GM19043 (cell line): Measurements from ENCODE around the gene FGF22.
"Not testable (repeated sequence)": the region's sequence is repeated elsewhere in the genome, so short reads cannot be mapped to it uniquely, and the experiment has no call there.

ENCODE experiments used
- ATAC-seq: cut with Tn5 transposase; IDR thresholded peaks from one replicate; pipeline ENCODE4 v1.9.1; 2021; ENCODE audit warnings: low read depth; ENCODE audit not compliant: unreplicated experiment

FGF22 gene

DNA sequence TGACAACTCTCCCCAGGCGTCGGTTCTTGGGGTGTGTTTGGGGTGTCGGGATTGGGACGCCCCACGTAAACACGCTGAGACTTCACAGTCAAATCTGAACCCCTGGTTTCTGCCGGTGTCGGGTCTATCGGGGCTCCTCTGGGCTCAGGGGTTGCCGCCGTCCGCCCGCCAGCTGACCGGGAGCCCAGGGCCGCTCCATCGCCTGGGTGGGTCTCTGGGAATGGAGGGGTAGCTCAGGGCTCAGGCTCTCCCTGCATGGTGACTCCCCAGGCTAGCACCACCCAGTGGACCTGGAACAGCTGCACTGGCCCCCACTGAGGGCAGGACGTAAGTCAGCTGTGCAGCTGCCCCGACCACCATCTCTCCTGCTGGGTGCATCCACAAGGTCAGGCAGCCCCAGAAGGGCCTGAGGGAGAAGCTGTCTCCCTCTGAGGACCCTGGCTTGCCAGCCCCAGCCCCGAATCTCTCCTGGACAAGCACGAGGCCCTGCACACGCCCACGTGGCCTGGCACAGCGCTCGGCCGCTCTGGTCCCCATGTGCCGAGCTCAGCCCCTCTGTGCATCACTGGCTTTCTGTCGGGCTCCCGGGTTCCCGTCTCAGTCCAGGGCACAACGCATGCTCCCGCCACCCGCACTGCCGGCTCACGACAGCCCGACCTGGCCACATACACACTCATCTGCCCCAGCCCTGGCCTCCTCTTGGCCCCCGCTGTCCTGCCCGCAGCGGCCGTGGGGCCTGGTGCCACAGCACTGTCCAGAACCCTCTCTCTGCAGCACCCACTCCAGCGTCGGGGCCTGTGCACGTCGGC lies 17.3 kb downstream of the FGF22 start:
- ATAC-seq = no peak

DNA sequence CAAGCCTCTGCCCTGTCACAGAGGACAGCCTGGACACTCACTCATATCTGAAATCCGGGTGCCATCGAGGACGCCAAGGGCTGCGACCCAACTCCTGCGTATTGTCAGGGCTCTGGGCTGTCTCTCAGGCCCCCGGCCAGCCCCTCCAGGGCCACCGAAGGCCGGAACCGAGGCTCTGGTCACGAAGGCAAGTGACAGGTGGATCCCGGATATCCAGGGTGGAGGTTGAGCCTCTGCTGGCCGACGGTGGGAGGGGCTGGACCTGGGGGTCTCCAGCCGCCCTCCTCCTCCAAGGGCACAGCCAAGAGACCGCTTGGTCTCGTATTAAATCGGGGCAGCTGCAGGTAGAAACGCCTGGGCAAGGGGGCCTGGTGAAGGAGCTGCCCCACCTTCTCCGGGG lies 17.9 kb downstream of the FGF22 start:
- no peak for ATAC-seq

DNA sequence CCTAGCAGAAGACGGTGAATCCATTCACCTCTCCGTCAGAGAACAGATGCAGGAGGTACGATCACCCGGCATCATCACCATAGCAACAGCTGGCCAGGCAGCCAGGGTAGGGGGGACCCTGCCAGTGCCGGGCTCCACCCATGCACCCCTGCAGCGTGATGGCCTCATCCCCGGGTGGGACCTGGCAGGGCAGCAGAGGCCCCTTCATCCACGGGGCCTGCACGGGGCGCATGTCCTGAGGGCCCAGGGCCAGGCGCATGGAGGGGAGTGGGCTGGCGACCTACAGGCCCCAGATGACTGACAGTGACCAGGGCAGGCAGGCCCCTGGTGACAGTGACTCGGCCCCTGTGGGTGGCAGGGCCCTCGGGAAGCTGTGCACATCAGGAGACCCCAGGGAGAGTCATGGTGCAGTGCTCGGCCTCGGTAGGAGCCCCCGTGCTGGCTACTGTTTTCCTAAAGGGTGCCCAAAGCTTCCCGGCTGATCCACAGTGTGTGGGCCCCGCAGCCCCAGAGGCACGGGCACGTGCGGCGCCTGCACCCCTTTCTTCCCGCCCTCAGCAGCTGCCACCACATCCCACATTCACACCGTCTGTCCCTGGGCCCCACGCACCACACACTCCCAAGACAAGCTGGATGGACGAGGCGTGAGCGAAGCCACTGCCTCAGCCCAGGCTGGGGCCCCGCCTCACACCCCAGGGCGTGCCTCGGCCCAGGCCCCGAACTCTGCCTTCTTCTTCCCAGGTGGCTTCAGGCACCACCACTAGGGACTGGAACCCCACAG lies 18.6 kb downstream of the FGF22 start:
- ATAC-seq = no peak

DNA sequence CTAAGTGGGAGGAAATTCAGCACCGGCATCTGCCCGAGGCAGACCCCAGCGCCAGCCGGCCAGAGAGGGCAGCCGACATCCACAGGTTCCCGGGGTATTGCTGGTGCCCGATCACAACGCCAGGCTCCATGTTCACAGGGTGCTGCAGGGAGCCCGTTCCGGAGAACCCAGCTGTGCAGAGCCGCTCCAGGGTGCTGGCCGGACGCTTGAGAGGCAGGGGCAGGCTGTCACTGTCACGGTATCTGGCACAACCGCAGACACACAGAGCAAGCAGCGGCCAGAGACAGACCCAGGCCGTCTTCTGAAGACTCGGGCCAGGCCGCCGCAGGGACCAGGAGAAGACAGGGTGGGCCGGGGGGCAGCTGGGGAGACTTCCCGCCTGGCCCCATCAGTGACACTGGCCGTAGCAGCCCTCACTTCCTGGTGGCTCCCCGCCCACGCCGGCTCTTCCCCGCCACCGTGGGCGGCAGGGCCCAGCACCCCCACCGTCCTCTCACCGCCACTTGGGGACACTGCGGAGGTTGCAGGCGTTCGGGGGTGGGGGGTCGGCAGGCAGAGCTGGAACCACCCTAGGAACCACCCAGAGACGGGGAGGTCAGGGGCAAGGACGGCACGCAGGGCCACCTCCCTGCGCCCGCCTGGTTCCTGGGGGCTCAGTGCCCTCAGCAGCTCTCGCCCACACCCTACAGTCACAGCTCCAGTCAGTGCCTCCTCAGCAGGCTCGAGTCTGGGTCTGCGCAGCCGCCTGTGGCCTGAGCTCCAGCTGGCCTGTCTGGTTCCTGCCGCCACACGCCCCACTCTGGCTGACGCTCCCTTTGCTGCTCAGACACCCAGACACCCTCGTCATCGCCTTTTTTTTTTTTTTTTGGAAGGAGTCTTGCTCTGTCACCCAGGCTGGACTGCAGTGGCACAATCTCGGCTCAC lies 19.5 kb downstream of the FGF22 start:
- no peak for ATAC-seq

DNA sequence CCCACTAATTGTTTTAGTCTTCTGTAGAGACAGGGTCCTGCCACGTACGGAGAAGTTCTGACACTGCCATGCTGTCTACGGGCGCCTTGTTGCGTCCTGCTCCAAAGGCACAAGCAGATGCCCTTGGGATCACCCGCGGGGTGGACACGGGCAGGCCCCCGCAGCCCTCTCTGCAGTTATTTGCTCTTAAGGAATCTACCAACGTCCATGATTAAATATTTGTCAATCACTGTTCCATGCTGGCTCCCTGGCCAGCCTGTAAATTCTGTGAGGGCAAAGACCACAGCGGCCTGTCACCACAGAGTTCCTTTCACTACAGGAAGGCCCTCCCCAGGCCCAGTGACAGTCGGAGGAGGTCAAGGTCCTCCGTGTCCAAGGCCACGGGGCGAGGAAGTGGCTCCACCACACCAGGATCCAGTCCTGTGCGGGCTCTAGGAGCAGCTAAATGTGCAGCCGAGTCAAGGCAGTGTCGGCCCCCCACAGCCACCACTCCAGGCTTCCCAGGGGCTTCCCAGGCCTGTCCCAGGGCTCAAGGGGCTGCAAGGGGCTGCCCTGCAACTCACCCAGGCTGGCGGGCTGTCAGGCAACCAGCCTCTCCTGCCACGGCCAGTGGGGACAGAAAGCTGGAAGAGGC lies 21.2 kb downstream of the FGF22 start:
- no peak for ATAC-seq

DNA sequence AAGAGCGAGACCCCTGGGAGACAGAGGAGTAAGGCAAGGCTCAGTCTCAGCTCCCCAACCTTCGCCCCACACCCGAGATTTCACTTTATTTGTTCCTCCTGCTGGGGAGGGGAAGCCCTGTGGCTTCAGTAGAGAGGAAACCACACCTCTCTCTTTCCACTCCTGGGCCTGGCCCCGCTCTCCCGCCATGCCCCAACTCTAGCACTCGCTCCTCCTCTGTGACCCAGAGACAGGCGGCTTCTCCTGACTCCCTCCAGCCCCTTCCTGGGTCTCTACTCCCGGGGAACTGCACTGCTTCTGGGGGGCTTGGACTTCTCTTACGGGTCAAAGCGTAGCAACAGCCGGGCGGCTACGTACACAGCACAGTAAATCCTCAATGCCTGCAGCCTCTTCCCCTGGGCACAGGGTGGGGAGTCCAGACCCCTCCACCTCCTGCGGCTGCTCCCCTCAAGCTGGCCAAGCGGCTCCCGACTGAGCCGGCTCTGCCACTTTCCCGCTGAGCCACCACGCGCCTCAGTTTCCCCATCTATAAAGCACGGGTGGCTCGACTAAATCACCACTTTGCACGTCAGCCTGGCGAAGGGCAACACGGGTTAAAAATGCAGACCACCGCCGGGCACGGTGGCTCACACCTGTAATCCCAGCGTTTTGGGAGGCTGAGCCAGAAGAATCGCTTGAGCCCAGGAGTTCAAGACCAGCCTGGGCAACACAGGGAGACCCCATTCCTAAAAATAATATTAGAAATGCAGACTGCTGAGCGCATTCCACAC lies 21.9 kb downstream of the FGF22 start:
- ATAC-seq = no peak

DNA sequence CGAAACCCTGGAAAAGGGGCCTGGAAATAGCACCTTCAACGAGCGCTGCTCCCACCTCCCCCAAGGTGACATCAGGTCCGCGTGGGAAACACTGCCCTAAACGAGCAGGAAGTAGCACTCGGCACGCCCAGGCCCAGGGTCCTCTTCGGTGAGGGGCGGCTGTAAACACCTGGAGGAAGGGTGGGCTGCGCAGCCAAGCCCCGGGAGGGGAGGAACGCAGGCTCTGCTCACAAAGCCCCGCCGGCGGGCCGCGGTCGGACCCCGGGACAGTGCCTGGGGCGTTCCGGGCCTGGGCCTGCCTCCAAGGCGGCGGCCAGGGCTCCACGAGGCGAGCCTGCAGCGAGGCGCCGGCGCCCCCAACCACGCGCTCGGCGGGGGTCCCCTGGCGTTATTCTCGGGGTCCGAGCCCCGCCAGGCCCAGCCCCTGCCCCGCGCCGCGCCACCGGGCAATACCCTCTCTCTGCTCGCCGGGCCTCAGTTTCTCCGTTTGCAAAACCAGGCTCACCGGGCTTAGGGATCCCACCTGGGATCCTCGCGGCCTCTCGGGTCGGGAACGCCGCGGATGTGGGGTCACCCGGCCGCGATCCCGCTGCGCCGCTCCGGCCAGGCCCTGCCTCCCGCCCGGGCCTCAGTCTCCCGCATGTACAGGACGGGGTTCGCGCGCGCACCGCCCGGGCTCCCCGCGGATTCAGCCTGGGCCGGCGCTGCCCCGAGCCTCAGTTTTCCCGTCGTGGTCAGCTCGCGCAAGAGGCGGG lies 22.7 kb downstream of the FGF22 start:
- ATAC-seq = no peak

DNA sequence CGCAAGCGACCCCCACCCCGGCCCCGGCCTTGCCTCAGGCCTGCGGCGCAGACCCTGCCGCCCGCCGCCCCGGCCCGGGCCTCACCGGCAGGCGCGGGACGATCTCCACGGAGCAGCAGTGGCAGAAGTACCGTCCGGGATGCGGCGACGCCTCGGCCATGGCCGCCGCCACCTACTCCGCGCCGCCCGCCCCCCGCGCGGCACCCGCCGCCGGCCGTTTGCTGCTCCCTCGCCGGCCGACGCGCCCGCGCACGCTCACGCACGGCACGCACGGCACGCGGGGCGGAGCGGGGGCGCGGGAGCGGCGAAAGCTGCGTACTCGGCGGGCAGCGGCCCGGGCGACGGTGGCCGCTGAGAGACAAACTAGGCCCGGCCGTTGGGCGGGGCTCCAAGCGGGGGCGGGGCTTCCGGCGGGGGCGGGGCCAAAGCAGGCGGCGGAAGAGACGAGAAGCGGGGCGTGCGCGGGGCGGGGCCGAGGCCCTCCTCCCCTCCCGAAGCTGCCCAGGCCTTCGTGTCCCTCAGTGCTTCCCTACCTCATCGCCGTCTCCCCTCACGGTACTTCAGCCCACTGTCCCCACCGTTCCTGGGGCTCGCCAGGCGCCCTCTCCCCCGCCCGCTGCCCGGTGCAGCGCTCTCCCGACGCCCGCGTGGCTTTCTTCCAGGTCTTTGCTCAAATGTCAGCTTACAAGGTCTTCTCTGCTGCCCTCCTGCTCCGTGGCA lies 23.4 kb downstream of the FGF22 start, which contains the start of gene RNF126:
TSS of gene RNF126 (minus strand) at position 253 of the 720 bp plus-strand sequence. CDS start at position 160, 93 bp downstream.
- ATAC-seq = no peak

DNA sequence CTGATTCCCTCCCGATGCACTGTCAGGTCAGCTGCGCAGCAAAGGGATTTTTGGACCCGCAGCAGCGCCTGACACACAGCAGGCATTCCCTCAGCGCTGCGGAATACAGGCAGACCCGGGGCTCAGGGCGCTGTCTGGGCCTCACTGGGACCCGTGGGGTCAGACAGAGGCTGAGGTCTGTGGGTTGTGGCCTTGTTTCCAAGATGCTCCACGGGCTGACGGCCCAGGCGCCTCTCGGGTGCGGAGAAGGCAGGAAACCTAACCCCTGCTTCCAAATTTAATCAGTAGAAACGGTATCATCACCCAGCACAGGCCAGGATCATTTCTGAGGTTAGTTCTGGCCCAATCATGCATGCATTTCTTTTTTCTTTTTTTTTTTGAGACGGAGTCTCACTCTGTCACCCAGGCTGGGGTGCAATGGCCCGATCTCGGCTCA lies 24.0 kb downstream of the FGF22 start:
- no peak for ATAC-seq

DNA sequence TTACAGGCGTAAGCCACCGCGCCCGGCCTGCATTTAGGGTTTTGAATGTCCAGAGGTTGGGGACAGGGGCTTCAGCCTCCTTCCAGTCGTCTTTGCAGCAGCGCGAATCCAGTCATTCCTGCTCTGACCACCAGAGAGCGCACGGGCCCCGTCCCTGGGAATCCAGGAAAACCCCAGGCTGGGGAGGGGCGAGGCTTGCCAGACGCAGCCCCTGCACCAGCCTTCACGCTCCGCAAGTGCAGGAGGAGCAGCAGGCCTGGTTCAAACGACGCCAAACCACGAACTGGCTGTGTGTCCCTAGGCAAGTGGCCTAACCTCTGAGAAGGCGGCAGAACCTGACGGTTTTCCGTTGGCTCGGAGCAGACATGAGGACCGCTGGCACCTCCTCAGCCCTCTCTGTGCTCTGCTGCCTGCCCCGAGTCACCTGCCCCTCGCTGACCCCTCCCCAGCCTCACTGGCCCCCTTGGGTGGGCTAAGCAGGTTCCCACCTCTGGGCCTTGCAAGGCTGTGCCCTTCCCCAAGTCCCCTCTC lies 25.3 kb downstream of the FGF22 start:
- ATAC-seq = no peak

DNA sequence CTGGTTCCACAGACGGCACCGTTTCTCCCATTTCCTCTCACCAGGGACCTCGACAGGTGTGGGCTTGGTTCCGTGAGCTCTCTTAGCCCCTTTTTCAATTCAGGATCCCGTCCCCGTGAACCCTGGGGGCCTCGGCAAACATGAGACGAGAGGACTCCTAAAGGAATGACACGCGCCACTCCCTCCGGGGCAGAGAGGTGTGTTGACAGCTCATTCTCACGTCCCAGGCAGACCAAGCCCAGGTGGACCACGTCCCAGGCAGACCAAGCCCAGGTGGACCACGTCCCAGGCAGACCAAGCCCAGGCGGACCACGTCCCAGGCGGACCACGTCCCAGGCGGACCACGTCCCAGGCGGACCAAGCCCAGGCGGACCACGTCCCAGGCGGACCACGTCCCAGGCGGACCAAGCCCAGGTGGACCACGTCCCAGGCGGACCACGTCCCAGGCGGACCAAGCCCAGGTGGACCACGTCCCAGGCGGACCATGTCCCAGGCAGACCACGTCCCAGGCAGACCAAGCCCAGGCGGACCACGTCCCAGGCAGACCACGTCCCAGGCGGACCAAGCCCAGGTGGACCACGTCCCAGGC lies 27.4 kb downstream of the FGF22 start:
- ATAC-seq = not testable (repeated sequence)

DNA sequence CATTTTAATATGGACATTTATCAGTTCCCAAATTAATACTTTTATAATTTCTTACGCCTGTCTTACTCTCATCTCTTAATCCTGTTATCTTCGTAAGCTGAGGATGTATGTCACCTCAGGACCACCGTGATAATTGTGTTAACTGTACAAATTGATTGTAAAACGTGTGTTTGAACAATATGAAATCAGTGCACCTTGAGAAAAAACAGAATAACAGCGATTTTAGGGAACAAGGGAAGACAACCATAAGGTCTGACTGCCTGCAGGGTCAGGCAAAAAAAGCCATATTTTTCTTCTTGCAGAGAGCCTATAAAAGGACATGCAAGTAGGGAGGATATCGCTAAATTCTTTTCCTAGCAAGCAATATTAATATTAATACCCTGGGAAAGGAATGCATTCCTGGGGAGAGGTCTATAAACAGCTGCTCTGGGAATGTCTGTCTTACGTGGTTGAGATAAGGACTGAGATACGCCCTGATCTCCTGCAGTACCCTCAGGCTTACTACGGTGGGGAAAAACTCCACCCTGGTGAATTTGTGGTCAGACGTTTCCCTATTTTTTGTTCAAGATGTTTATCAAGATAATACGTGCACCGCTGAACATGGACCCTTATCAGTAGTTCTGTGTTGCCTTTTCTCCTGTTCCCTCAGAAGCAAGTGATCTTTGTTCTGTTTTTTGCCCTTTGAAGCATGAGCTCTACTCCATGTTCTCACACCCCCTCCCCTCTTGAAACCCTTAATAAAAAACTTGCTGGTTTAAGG lies 29.2 kb downstream of the FGF22 start:
- not testable (repeated sequence) for ATAC-seq

DNA sequence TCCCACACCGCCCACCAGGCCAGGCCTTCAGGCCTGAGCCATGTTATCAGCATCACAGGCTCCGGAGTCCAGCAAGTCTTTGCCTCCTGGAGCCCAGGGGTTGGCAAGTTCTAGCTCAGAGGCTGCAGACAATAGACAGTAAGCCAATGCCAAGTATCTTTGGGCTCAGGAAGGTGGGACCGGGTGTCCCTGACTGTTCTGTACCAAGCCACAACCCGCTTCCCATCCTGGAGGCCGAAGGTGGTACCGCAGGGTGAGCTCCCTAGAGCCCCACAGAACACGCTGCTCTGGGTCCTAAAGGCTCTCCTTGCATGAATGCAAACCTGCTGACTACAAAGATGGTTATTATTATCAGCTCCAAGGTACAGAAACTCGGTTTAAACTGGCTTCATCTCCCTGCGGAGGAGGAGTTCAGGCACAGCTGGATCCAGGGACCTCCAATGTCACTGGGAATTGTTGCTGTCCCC lies 31.0 kb downstream of the FGF22 start:
- ATAC-seq = no peak

DNA sequence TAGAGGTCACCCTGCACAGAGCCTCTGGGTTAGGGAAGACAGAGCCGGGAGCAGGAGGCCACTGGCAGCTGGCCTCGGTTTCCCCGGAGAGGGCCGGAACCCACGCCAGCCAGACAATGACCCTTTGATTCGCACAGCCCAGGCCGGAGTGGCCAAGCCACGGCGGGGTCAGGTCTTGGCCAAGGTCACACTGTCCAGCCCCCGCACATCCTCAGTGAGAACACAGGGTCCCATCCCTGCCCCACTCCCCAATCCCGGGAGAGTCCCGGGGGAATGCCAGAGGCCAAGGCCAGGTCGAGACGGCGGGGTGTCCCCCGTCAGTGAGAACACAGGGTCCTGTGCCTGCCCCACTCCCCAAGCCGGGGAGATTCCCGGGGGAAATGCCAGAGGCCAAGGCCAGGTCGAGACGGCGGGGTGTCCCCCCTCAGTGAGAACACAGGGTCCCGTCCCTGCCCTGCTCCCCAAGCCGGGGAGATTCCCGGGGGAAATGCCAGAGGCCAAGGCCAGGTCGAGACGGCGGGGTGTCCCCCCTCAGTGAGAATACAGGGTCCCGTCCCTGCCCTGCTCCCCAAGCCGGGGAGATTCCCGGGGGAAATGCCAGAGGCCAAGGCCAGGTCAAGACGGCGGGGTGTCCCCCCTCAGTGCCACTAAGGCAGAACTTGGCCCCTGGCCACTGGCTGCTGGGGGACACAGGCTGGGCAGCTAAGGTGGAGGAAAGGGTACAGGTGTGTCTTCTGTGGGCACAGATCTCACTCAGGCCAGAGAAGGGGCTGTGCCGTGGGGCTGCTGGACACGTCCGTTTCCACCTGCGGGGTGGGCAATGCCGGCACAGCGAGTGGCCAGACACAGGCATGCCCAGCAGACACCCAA lies 34.8 kb downstream of the FGF22 start:
- ATAC-seq = no peak

DNA sequence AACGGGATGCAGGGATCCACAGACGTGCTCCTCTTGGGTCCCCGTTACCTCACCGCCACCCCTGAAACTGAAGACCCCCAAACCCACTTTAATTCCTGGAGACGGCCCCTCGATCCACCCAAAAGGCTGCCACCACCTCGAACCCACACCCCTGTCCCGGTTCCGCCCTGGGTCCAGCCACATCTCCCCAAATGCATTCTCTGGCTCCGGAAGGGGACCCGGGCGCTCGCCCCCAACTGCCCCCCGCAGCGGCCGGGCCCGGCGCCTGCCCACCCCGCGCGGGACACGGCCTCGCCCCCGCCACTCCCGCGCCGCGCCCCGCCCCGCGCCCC lies 36.3 kb downstream of the FGF22 start:
- ATAC-seq = no peak
